Endodermal cell (in vitro differentiated cells): Measurements from ENCODE around the gene ABCC10. TPM values are rescaled to one million over a fixed set of nuclear protein-coding genes. Genes with fewer than 3 reads are reported as not detected.

ENCODE experiments used
- DNase-seq: peaks from one replicate; pipeline ENCODE4 v3.0.0-alpha.2; 2017
- H3K27ac ChIP-seq: 2 replicates; pipeline ENCODE4 v1.5.1; 2013; ENCODE audit warnings: mild to moderate bottlenecking, low read depth, low read length, moderate library complexity
- H3K27me3 ChIP-seq: 2 replicates; pipeline ENCODE4 v1.6.1; 2013; ENCODE audit warnings: mild to moderate bottlenecking, low read length, moderate library complexity; ENCODE audit not compliant: insufficient read depth, control insufficient read depth, poor library complexity, severe bottlenecking
- H3K36me3 ChIP-seq: 2 replicates; pipeline ENCODE4 v1.7.0; 2013; ENCODE audit warnings: mild to moderate bottlenecking, low read length, moderate library complexity; ENCODE audit not compliant: control insufficient read depth, insufficient read depth
- H3K4me1 ChIP-seq: one replicate; pipeline ENCODE4 v1.7.0; 2013; ENCODE audit warnings: low read length; ENCODE audit not compliant: control insufficient read depth, insufficient read depth
- H3K4me3 ChIP-seq: 2 replicates; pipeline ENCODE4 v1.5.1; 2013; ENCODE audit warnings: mild to moderate bottlenecking, low read length, moderate library complexity
- H3K9ac ChIP-seq: 2 replicates; pipeline ENCODE4 v1.6.1; 2013; ENCODE audit warnings: mild to moderate bottlenecking, low read length, moderate library complexity; ENCODE audit not compliant: poor library complexity, severe bottlenecking; ENCODE audit errors: extremely low read depth
- H3K9me3 ChIP-seq: 2 replicates; pipeline ENCODE4 v1.6.1; 2013; ENCODE audit warnings: mild to moderate bottlenecking, low read length, moderate library complexity; ENCODE audit not compliant: control insufficient read depth
- H3K27ac Mint-ChIP-seq: 2 replicates; pipeline ENCODE4 v1.8.0; 2020; ENCODE audit warnings: mixed read lengths
- H3K27me3 Mint-ChIP-seq: 2 replicates; pipeline ENCODE4 v1.8.0; 2021; ENCODE audit warnings: mild to moderate bottlenecking, mixed read lengths; ENCODE audit not compliant: insufficient read depth
- H3K36me3 Mint-ChIP-seq: 2 replicates; pipeline ENCODE4 v1.8.0; 2020; ENCODE audit warnings: low read depth, mixed read lengths
- H3K4me1 Mint-ChIP-seq: 2 replicates; pipeline ENCODE4 v1.8.0; 2020; ENCODE audit warnings: mixed read lengths
- H3K4me3 Mint-ChIP-seq: 2 replicates; pipeline ENCODE4 v1.8.0; 2020; ENCODE audit warnings: mild to moderate bottlenecking, moderate library complexity, mixed read lengths
- H3K9me3 Mint-ChIP-seq: 2 replicates; pipeline ENCODE4 v1.8.0; 2020; ENCODE audit warnings: mild to moderate bottlenecking, mixed read lengths
- WGBS, 2 experiments: methylation state at CpG; one replicate each; pipeline versions ENCODE4 v1.1.5 to v1.1.7; 2013; ENCODE audit warnings: missing lambda C conversion rate in 2 of 2, mixed read lengths in 1 of 2; ENCODE audit not compliant: insufficient coverage in 1 of 2, insufficient read length in 1 of 2; 5-methylcytosine and 5-hydroxymethylcytosine counted together
- total RNA-seq, 2 donors: library from RNA; stranded (reverse); fragmentation: NEBNext Ultra II Directional in 1 of 2; extraction: Animal tissue kit (Norgen Biotek cat#: 25700) in 1 of 2; gene quantifications; 2 replicates in 1 of 2; 3 replicates in 1 of 2; pipeline ENCODE4 v1.2.1, GENCODE V29; 2021
- TF ChIP-seq, protein P1 (sequence below): fragments of 200-600 bp; sonication (generic); conservative IDR thresholded peaks from 2 replicates; pipeline ENCODE4 v1.5.0; 2021; ENCODE audit warnings: antibody characterized with exemption, mild to moderate bottlenecking

ABCC10 gene
- total RNA-seq, 2 donors from 2014 or later: 34.1 to 44.8 TPM

- H3K4me1 Mint-ChIP-seq: no peaks in the 10 kb centered on the region
- peaks cover 35% of the 10 kb centered on the region for H3K36me3 Mint-ChIP-seq
- Histone ChIP-seq H3K36me3 (peaks cover 35% of the 10 kb centered on the region), H3K4me1 (no peaks in the 10 kb centered on the region), H3K4me3 (no peak overlapping the region), H3K27ac (no peak overlapping the region), H3K27me3 (no peaks in the 10 kb centered on the region), H3K9me3 (no peaks in the 10 kb centered on the region), H3K9ac (no peak overlapping the region)
- DNase-seq: no peak
- TF ChIP-seq, protein P1, sequence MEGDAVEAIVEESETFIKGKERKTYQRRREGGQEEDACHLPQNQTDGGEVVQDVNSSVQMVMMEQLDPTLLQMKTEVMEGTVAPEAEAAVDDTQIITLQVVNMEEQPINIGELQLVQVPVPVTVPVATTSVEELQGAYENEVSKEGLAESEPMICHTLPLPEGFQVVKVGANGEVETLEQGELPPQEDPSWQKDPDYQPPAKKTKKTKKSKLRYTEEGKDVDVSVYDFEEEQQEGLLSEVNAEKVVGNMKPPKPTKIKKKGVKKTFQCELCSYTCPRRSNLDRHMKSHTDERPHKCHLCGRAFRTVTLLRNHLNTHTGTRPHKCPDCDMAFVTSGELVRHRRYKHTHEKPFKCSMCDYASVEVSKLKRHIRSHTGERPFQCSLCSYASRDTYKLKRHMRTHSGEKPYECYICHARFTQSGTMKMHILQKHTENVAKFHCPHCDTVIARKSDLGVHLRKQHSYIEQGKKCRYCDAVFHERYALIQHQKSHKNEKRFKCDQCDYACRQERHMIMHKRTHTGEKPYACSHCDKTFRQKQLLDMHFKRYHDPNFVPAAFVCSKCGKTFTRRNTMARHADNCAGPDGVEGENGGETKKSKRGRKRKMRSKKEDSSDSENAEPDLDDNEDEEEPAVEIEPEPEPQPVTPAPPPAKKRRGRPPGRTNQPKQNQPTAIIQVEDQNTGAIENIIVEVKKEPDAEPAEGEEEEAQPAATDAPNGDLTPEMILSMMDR: no peak
- H3K27ac Mint-ChIP-seq: no peak overlapping the region
- H3K9me3 Mint-ChIP-seq: no peaks in the 10 kb centered on the region
- no peaks in the 10 kb centered on the region for H3K27me3 Mint-ChIP-seq
- 95 to 100% methylated on average over 2 to 8 of the region's 8 CpGs for WGBS, 2 experiments
- H3K4me3 Mint-ChIP-seq: no peak overlapping the region
Observed at GRCh38 chr6:43444582-43444981, 17.2 kb downstream of the ABCC10 start.

DNA sequence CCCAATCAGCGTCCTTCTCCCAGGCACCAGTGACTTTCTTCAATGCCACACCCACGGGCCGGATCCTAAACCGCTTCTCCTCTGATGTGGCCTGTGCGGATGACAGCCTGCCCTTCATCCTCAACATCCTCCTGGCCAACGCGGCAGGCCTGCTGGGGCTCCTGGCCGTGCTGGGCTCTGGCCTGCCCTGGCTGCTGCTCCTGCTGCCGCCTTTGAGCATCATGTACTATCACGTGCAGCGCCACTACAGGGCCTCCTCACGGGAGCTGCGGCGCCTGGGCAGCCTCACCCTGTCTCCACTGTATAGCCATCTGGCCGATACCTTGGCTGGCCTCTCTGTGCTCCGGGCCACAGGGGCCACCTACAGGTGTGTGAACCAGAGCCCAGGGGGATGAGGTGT, 18.2 kb downstream of the ABCC10 start:
- no peak for DNase-seq
- peaks cover 32% of the 10 kb centered on the region for H3K36me3 ChIP-seq
- H3K27me3 ChIP-seq: no peaks in the 10 kb centered on the region
- H3K4me3 Mint-ChIP-seq: no peak overlapping the region
- H3K4me3 ChIP-seq: no peak overlapping the region
- H3K27ac Mint-ChIP-seq: no peak overlapping the region
- no peaks in the 10 kb centered on the region for H3K27me3 Mint-ChIP-seq
- TF ChIP-seq, protein P1: no peak
- H3K4me1 ChIP-seq: no peaks in the 10 kb centered on the region
- 94 to 99% methylated on average over 14 to 16 of the region's 16 CpGs for WGBS, 2 experiments
- H3K27ac ChIP-seq: no peak overlapping the region
- H3K4me1 Mint-ChIP-seq: no peaks in the 10 kb centered on the region
- no peaks in the 10 kb centered on the region for H3K9me3 ChIP-seq
- peaks cover 39% of the 10 kb centered on the region for H3K36me3 Mint-ChIP-seq
- H3K9me3 Mint-ChIP-seq: no peaks in the 10 kb centered on the region
- H3K9ac ChIP-seq: no peak overlapping the region

- Histone ChIP-seq H3K27ac (no peak overlapping the region), H3K9ac (no peak overlapping the region), H3K4me3 (no peak overlapping the region), H3K9me3 (no peaks in the 10 kb centered on the region), H3K36me3 (peaks cover 31% of the 10 kb centered on the region), H3K27me3 (no peaks in the 10 kb centered on the region), H3K4me1 (no peaks in the 10 kb centered on the region)
- Mint-ChIP-seq H3K4me3 (no peak overlapping the region), H3K9me3 (no peaks in the 10 kb centered on the region), H3K4me1 (no peaks in the 10 kb centered on the region), H3K27ac (no peak overlapping the region), H3K27me3 (no peaks in the 10 kb centered on the region), H3K36me3 (peaks cover 33% of the 10 kb centered on the region)
- 94 to 98% methylated on average over 14 to 16 of the region's 16 CpGs for WGBS, 2 experiments
- TF ChIP-seq, protein P1: no peak
- DNase-seq: no peak
Observed at GRCh38 chr6:43447604-43448003, 20.3 kb downstream of the ABCC10 start.
